ENCODE results near the gene POLE2.

DNA sequence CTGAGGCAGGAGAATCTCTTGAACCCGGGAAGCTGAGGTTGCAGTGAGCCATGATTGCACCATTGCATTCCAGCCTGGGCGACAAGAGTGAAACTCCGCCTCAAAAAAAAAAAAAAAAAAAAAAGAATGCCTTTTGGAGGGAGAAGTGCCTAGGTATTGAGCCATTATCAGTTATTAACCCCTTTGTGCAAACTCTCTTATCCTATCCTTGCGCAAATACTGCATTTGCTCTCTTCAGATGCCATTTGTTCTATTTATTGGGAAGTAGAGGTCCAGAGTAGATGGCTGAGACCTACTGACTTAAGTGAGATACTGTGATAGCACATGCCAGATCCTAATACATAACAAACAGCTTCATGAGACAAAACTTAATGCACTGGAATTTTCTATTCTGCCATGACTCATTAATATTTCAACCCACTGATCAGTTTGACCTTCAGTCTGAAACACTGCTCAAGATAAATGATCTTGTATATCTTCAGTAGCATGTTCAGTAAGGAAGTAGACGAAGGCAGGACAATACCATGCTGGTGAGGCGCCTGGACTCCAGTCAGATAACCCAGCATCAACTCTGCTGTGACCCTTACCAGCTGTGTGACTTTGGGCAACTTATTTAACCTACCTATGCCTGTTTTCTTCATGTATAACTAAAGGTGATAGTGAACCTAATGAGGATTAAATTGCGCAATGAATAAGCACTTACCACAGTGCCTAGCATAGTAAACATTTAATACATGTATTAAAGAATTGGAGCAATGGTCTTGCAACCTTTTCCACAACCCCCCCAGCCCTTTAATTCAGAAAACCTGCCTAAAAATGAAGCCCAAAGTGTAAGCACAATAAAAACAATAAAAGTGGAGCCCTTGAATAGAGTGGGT lies 47.2 kb downstream of the POLE2 start:
- no peak for TF ChIP-seq CTCF (conservative IDR thresholded peaks at IDR 0.05; ENCODE audit: low read length)
- no peak for TF ChIP-seq EZH2phosphoT487 (IDR thresholded peaks at IDR 0.05; ENCODE audit: borderline replicate concordance)

Measured in Loucy (cell line).